ENCODE data around the gene KBTBD12. TPM values are rescaled to one million over a fixed set of nuclear protein-coding genes. Genes with fewer than 3 reads are reported as not detected.
"Not testable (repeated sequence)": the region's sequence is repeated elsewhere in the genome, so short reads cannot be mapped to it uniquely, and the experiment has no call there.

Gene KBTBD12
- total RNA-seq, 1 donor from 2014 or later: under 0.01 TPM

DNA sequence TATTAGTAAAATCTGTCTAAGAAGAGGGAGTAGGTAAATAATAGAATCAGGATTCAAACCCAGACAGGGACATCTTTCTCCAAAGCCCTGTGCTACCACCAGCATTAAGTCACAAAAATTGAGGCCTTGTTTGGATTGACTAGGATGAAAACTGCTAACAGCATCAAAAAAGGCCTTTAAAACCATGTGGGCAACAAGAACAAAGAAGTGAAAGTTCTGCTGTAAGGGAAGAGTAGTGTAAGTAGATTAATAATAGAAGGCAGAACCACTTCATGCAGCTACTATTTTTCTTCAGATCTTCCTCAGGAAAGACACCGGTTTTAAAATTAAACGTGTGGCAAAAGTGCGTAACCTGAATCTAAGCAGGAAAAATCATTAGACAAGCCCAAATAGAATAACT, 15.3 kb upstream of the KBTBD12 start:
- TF ChIP-seq, protein P1, sequence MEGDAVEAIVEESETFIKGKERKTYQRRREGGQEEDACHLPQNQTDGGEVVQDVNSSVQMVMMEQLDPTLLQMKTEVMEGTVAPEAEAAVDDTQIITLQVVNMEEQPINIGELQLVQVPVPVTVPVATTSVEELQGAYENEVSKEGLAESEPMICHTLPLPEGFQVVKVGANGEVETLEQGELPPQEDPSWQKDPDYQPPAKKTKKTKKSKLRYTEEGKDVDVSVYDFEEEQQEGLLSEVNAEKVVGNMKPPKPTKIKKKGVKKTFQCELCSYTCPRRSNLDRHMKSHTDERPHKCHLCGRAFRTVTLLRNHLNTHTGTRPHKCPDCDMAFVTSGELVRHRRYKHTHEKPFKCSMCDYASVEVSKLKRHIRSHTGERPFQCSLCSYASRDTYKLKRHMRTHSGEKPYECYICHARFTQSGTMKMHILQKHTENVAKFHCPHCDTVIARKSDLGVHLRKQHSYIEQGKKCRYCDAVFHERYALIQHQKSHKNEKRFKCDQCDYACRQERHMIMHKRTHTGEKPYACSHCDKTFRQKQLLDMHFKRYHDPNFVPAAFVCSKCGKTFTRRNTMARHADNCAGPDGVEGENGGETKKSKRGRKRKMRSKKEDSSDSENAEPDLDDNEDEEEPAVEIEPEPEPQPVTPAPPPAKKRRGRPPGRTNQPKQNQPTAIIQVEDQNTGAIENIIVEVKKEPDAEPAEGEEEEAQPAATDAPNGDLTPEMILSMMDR (IDR thresholded peaks at IDR 0.05; ENCODE audit: insufficient read depth, low read length, severe bottlenecking): no peak
- FAIRE-seq (no peak), DNase-seq (ENCODE audit: low read depth) (no peak)
- no peak overlapping the region for H3K4me3 ChIP-seq (ENCODE audit: low read depth, low read length)
- no peaks in the 10 kb centered on the region for H3K36me3 ChIP-seq (ENCODE audit: control insufficient read depth, insufficient read depth, low read length)
- peaks cover 3% of the 10 kb centered on the region for H3K27me3 ChIP-seq (ENCODE audit: control insufficient read depth, insufficient read depth, low read length)

DNA sequence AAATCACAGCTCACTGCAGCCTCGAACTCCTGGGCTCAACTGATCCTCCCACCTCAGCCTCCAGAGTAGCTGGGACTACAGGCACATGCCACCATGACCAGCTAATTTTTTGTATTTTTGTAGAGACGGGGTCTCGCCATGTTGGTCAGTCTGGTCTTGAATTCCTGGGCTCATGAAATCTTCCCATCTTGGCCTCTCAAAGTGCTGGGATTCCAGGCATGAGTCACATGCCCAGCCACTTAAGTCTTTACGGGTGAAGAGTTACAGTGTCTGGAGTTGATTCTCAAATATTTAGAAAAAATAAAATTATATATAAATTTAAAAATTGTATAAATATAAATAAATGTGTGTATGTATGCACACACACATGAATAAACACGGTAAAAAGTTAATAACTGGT, 14.5 kb upstream of the KBTBD12 start:
- H3K36me3 ChIP-seq (ENCODE audit: control insufficient read depth, insufficient read depth, low read length): no peaks in the 10 kb centered on the region
- peaks cover 3% of the 10 kb centered on the region for H3K27me3 ChIP-seq (ENCODE audit: control insufficient read depth, insufficient read depth, low read length)
- no peak overlapping the region for H3K4me3 ChIP-seq (ENCODE audit: low read depth, low read length)
- FAIRE-seq (no peak), DNase-seq (ENCODE audit: low read depth) (no peak)
- TF ChIP-seq, protein P1 (IDR thresholded peaks at IDR 0.05; ENCODE audit: insufficient read depth, low read length, severe bottlenecking): no peak

DNA sequence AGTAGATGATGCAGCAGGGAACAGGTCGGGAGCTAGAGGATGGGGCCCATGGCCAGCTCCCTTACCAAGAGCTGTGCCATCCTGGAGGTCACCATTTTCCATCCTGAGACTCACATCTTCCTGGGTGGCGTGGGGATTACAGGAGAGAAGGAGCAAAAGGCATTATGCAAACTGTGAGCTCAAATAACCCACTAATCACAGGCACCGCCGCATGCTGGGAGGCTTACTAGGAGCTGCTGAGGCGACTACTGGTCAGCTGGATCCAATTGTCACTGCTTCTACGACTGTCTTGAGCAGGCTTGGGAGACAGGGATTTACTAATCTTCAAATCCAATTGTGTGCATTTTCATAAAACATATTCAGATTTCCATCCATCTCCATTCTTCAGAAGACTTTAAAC, 12.5 kb upstream of the KBTBD12 start:
- FAIRE-seq: no peak
- TF ChIP-seq, protein P1 (IDR thresholded peaks at IDR 0.05; ENCODE audit: insufficient read depth, low read length, severe bottlenecking): no peak
- DNase-seq (ENCODE audit: low read depth): no peak
- H3K27me3 ChIP-seq (ENCODE audit: control insufficient read depth, insufficient read depth, low read length): peaks cover 3% of the 10 kb centered on the region
- no peaks in the 10 kb centered on the region for H3K36me3 ChIP-seq (ENCODE audit: control insufficient read depth, insufficient read depth, low read length)
- no peak overlapping the region for H3K4me3 ChIP-seq (ENCODE audit: low read depth, low read length)

DNA sequence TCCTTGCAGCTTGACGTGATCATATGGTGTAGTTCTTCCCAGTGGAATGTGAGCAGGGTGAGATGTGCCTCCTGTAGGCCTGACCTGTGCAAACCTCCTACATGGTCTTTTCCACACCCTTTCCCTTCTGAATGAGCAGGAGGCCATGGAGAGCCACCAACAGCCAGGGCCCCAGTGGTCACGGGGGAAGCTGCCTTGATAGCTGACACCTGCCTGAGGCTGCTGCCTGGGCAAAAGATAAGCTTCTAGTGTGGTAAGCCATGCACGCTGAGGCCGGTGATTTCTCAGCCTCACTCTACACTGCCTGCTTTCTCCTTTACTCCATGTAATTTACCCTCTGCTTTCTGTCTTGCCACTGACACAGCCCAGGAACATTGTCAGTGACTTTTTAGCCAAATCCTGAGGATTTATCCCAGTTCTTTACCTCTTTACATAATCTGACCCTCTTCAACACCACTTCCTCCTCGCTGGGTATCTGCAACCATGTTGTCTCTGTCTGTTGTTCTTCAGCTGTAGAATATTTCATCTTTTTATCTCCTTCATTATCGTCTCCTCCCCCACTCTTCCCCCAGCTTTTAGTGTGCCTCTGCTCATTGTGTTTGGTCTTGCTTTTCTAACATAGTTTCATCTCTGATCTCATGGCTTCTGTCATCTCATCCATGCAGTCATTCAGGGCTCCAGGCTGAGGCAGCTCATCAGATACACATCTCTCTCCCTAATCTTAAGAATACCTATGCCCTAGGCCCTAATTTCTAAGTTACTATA, 11.2 kb upstream of the KBTBD12 start:
- FAIRE-seq (no peak), DNase-seq (ENCODE audit: low read depth) (no peak)
- TF ChIP-seq, protein P1 (IDR thresholded peaks at IDR 0.05; ENCODE audit: insufficient read depth, low read length, severe bottlenecking): no peak
- Histone ChIP-seq H3K4me3 (ENCODE audit: low read depth, low read length) (no peak overlapping the region), H3K36me3 (ENCODE audit: control insufficient read depth, insufficient read depth, low read length) (no peaks in the 10 kb centered on the region), H3K27me3 (ENCODE audit: control insufficient read depth, insufficient read depth, low read length) (peaks cover 3% of the 10 kb centered on the region)

DNA sequence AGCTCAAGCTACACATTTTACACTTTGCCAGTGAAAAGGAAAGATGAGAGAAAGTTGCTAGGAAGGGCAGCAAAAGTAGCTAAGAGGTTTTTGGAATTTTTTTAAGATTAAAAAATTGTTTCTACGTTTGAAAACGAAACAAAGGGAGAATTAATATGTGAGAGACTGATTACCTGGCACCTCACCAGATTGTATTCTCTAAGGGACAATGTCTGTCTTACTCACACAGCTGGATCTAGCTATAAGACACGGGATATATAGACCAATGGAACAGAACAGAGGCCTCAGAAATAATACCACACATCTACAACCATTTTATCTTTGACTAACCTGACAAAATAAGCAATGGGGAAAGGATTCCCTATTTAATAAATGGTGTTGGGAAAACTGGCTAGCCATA, 9.5 kb upstream of the KBTBD12 start:
- no peak for DNase-seq (ENCODE audit: low read depth)
- TF ChIP-seq, protein P1 (IDR thresholded peaks at IDR 0.05; ENCODE audit: insufficient read depth, low read length, severe bottlenecking): no peak
- Histone ChIP-seq H3K36me3 (ENCODE audit: control insufficient read depth, insufficient read depth, low read length) (no peaks in the 10 kb centered on the region), H3K4me3 (ENCODE audit: low read depth, low read length) (no peak overlapping the region), H3K27me3 (ENCODE audit: control insufficient read depth, insufficient read depth, low read length) (peaks cover 3% of the 10 kb centered on the region)
- no peak for FAIRE-seq

DNA sequence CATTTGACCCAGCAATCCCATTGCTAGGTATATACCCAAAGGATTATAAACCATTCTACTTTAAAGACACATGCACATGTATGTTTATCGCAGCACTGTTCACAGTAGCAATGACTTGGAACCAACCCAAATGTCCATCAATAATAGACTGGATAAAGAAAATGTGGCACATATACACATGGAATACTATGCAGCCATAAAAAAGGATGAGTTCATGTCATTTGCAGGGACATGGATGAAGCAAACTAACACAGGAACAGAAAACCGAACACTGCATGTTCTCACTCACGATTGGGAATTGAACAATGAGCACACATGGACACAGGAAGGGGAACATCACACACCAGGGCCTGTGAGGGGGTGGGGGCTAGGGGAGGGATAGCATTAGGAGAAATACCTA, 8.4 kb upstream of the KBTBD12 start:
- H3K36me3 ChIP-seq (ENCODE audit: control insufficient read depth, insufficient read depth, low read length); DNase-seq (ENCODE audit: low read depth); H3K27me3 ChIP-seq (ENCODE audit: control insufficient read depth, insufficient read depth, low read length); H3K4me3 ChIP-seq (ENCODE audit: low read depth, low read length); FAIRE-seq: not testable (repeated sequence)

All from bronchial epithelial cell (primary cell).